CD14-positive monocyte (primary cell): ENCODE data around the gene SETD1A. TPM values are rescaled to one million over a fixed set of nuclear protein-coding genes. Genes with fewer than 3 reads are reported as not detected.
A peak's percentile ranks its signal among the peaks of the same experiment; 100 is the strongest.

Source experiments
- DNase-seq, 3 donors: peaks; one replicate each; pipeline ENCODE4 v3.0.0-alpha.2; 2011 to 2022
- H2AFZ ChIP-seq: 2 replicates; pipeline ENCODE4 v1.6.0; 2012; ENCODE audit warnings: mild to moderate bottlenecking, low read depth, low read length, inconsistent platforms; ENCODE audit not compliant: insufficient read depth, poor library complexity, severe bottlenecking
- H3K27ac ChIP-seq, 2 donors: 1 replicate in 1 of 2; 2 replicates in 1 of 2; pipeline ENCODE4 v1.5.1; 2012 to 2013; ENCODE audit warnings: low read length in 2 of 2, control low read depth in 1 of 2, inconsistent platforms in 1 of 2, low read depth in 1 of 2, mild to moderate bottlenecking in 1 of 2
- H3K27me3 ChIP-seq, 2 donors: one replicate each; pipeline versions ENCODE4 v1.6.0 to v1.6.1; 2011 to 2013; ENCODE audit warnings: low read length in 2 of 2; ENCODE audit not compliant: control insufficient read depth in 2 of 2, insufficient read depth in 2 of 2
- H3K36me3 ChIP-seq, 2 donors: replicated peaks in 1 of 2; 1 replicate in 1 of 2; 2 replicates in 1 of 2; pipeline versions ENCODE4 v1.5.1 to v1.6.1; 2012 to 2013; ENCODE audit warnings: low read length in 2 of 2, control low read depth in 1 of 2, inconsistent platforms in 1 of 2, mild to moderate bottlenecking in 1 of 2; ENCODE audit not compliant: insufficient read depth in 2 of 2, control insufficient read depth in 1 of 2
- H3K4me1 ChIP-seq, 2 donors: 1 replicate in 1 of 2; 2 replicates in 1 of 2; pipeline versions ENCODE4 v1.5.1 to v1.6.1; 2012 to 2013; ENCODE audit warnings: low read length in 2 of 2, control low read depth in 1 of 2, inconsistent platforms in 1 of 2, mild to moderate bottlenecking in 1 of 2, moderate library complexity in 1 of 2; ENCODE audit not compliant: insufficient read depth in 2 of 2, control insufficient read depth in 1 of 2
- H3K4me2 ChIP-seq: replicated peaks from 2 replicates; pipeline ENCODE3; 2012; ENCODE audit warnings: low read length, moderate library complexity, mild to moderate bottlenecking; ENCODE audit not compliant: poor library complexity, severe bottlenecking; ENCODE audit errors: extremely low read depth
- H3K4me3 ChIP-seq, 3 experiments: fragments of 200-600 bp in 1 of 3; sonication (generic) in 1 of 3; replicated peaks in 1 of 3; 1 replicate in 2 of 3; 2 replicates in 1 of 3; pipeline ENCODE4 v1.5.1; 2011 to 2013; ENCODE audit warnings: low read length in 3 of 3, mild to moderate bottlenecking in 3 of 3, control low read depth in 2 of 3, low read depth in 2 of 3, inconsistent platforms in 1 of 3, moderate library complexity in 1 of 3
- H3K79me2 ChIP-seq: 2 replicates; pipeline ENCODE4 v1.6.0; 2012; ENCODE audit warnings: mild to moderate bottlenecking, control low read depth, inconsistent platforms, low read length, moderate library complexity; ENCODE audit not compliant: insufficient read depth
- H3K9ac ChIP-seq: 2 replicates; pipeline ENCODE4 v1.6.0; 2017; ENCODE audit warnings: low read length, mild to moderate bottlenecking; ENCODE audit not compliant: insufficient read depth, poor library complexity, severe bottlenecking
- H3K9me3 ChIP-seq, 2 donors: replicated peaks in 1 of 2; 1 replicate in 1 of 2; 2 replicates in 1 of 2; pipeline versions ENCODE4 v1.5.1 to v1.6.1; 2012 to 2013; ENCODE audit warnings: low read length in 2 of 2, control low read depth in 1 of 2; ENCODE audit not compliant: control insufficient read depth in 1 of 2, insufficient read depth in 1 of 2
- H4K20me1 ChIP-seq: 2 replicates; pipeline ENCODE4 v1.6.0; 2012; ENCODE audit warnings: mild to moderate bottlenecking, low read length, control low read depth, moderate library complexity; ENCODE audit not compliant: insufficient read depth
- H3K27ac Mint-ChIP-seq, 7 donors: one replicate each; pipeline ENCODE4 v1.8.0; 2020; ENCODE audit warnings: mild to moderate bottlenecking in 7 of 7, mixed read lengths in 7 of 7, moderate library complexity in 6 of 7, inconsistent platforms in 2 of 7
- H3K27me3 Mint-ChIP-seq, 3 donors: one replicate each; pipeline ENCODE4 v1.8.0; 2021 to 2022; ENCODE audit warnings: low read depth in 3 of 3, mild to moderate bottlenecking in 3 of 3, mixed read lengths in 3 of 3, moderate library complexity in 3 of 3, inconsistent platforms in 1 of 3
- H3K36me3 Mint-ChIP-seq, 2 donors: one replicate each; pipeline ENCODE4 v1.8.0; 2020; ENCODE audit warnings: mixed read lengths in 2 of 2, inconsistent platforms in 1 of 2, mild to moderate bottlenecking in 1 of 2
- H3K4me1 Mint-ChIP-seq: one replicate; pipeline ENCODE4 v1.8.0; 2020; ENCODE audit warnings: mild to moderate bottlenecking, mixed read lengths
- H3K4me3 Mint-ChIP-seq, 2 donors: one replicate each; pipeline ENCODE4 v1.8.0; 2020; ENCODE audit warnings: mild to moderate bottlenecking in 2 of 2, mixed read lengths in 2 of 2, moderate library complexity in 1 of 2
- H3K9me3 Mint-ChIP-seq, 7 donors: one replicate each; pipeline ENCODE4 v1.8.0; 2020 to 2022; ENCODE audit warnings: mixed read lengths in 7 of 7, mild to moderate bottlenecking in 6 of 7, moderate library complexity in 6 of 7, inconsistent platforms in 2 of 7
- WGBS: methylation state at CpG from one replicate; pipeline ENCODE4 v1.1.5; 2013; ENCODE audit warnings: missing lambda C conversion rate; ENCODE audit not compliant: insufficient coverage; 5-methylcytosine and 5-hydroxymethylcytosine counted together
- intact Hi-C, 2 donors: fragments of 100-400 bp; cut with micrococcal nuclease; formaldehyde crosslinking; loops; one replicate each; pipeline versions ENCODE4 v1.15.0 to v1.15.1; 2023
- polyA plus RNA-seq, 3 donors: library from polyadenylated mRNA; depleted of rRNA in 1 of 3; unstranded in 2 of 3; stranded (reverse) in 1 of 3; fragments of 300-500 nt in 2 of 3; fragments of >200 nt in 1 of 3; fragmentation: Illumina TruSeq in 2 of 3; gene quantifications; 1 replicate in 2 of 3; 2 replicates in 1 of 3; pipeline ENCODE4 v1.2.3, GENCODE V29; 2012 to 2021
- TF ChIP-seq, protein P1 (sequence below): fragments of 200-600 bp; IDR thresholded peaks from one replicate; pipeline ENCODE4 v1.8.0; 2022; ENCODE audit warnings: antibody characterized with exemption, mild to moderate bottlenecking

SETD1A gene
- polyA plus RNA-seq, 3 donors, result 0.16 to 6.6 (median 1.3) TPM

DNA sequence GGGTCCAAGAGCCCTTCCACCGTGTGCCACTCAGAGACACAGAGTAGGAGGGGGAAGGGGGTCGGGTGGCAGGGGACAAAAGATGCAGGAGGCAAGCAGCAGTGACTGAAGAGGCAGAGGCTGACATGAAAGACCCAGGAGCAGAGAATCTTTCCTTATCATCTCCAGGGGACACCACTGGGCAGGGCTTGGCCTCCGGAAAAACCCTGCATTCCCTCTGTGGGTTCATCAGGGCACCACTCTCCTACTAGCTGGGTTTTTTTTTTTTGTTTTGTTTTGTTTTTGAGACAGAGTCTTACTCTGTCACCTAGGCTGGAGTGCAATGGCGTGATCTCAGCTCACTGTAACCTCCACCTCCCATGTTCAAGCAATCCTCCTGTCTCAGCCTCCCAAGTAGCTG, 73.7 kb downstream of the SETD1A start:
- Histone ChIP-seq H3K4me3 (no peak overlapping the region), H3K36me3 (peaks cover 5 to 7% of the 10 kb centered on the region in 2 donors), H3K4me1 (peaks cover 30 to 37% of the 10 kb centered on the region in 2 donors), H4K20me1 (peaks cover 19% of the 10 kb centered on the region), H3K27me3 (no peaks in the 10 kb centered on the region), H3K9me3 (no peaks in the 10 kb centered on the region), H2AFZ (no peak overlapping the region), H3K4me2 (no peak overlapping the region), H3K27ac (no peak overlapping the region), H3K9ac (no peak overlapping the region), H3K79me2 (peaks cover 27% of the 10 kb centered on the region)
- Mint-ChIP-seq H3K9me3 (peaks cover 0 to 2% (median 0%) of the 10 kb centered on the region in 7 donors), H3K4me1 (peaks cover 29% of the 10 kb centered on the region), H3K27me3 (peaks cover 0 to 3% (median 2%) of the 10 kb centered on the region in 3 donors), H3K27ac (peak overlapping the region in 6 of 7 donors; percentile 42 to 99 (median 98)), H3K36me3 (peaks cover 12 to 14% of the 10 kb centered on the region in 2 donors), H3K4me3 (peak overlapping the region in 1 of 2 donors; percentile 15)
- WGBS, result 83% methylated on average over 2 of the region's 4 CpGs
- no peak for DNase-seq
- TF ChIP-seq, protein P1, sequence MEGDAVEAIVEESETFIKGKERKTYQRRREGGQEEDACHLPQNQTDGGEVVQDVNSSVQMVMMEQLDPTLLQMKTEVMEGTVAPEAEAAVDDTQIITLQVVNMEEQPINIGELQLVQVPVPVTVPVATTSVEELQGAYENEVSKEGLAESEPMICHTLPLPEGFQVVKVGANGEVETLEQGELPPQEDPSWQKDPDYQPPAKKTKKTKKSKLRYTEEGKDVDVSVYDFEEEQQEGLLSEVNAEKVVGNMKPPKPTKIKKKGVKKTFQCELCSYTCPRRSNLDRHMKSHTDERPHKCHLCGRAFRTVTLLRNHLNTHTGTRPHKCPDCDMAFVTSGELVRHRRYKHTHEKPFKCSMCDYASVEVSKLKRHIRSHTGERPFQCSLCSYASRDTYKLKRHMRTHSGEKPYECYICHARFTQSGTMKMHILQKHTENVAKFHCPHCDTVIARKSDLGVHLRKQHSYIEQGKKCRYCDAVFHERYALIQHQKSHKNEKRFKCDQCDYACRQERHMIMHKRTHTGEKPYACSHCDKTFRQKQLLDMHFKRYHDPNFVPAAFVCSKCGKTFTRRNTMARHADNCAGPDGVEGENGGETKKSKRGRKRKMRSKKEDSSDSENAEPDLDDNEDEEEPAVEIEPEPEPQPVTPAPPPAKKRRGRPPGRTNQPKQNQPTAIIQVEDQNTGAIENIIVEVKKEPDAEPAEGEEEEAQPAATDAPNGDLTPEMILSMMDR, result no peak
- intact Hi-C loops, result loop anchor here (5.0 kb wide), 4 partner anchors 34 to 836 kb away; partner anchors contain the start of gene VKORC1 (in 1 of the 2)

DNA sequence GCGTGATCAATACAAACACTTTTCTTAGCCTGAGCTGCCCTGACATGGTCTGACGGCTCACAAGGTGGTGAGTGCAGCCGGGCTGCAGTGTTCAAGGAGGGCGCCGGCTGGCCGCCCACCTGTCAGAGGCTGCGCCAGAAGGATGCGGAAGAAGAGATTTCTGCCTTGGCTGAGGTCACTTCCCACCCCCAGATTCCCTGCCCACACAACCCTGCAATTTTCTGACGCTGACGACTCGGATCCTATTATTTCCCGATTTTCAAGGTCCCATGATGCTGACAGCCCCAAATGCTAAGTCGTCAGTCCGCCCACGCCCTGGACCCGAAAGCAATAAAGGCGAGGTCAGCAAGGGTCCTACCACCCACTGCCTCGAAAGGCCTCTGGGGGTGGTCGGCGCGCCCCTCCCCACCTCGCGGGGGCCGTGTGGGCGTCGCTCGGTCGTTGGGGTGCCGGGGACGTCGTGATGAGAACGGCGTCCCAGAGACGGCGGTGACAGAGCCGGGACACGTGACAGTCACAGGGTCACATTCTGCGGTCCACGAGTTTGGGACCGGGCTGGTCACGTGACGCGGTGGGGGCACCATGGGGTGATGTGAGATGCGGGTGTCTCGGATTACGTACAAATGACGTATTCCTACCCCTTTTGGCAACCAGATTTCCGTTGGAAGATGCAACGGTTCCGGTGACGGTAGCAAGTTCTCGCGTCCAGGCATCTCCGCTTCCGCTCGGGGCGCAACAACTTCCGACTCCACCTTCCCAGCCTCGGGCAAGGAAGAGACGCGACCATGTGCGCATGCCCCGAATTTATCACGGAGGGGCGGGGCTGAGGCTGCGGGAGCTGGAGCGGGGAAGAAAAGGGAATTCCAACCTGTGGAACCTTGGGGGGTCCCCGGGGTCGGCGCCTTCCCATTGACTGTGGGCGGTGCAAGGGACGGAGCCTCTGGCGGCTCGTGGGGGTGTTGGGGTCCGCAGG, 75.5 kb downstream of the SETD1A start, which contains the start of gene STX4:
Gene STX4, plus strand, starts transcription at position 823 of the 973 bp plus-strand sequence. CDS start 248 bp downstream, outside the sequence.
- Mint-ChIP-seq H3K9me3 (peaks cover 0 to 2% (median 0%) of the 10 kb centered on the region in 7 donors), H3K27ac (peak within 1 kb of the TSS; percentile 97 to 99 (median 99)), H3K4me1 (peaks cover 34% of the 10 kb centered on the region), H3K36me3 (peaks cover 17 to 19% of the 10 kb centered on the region in 2 donors), H3K27me3 (peaks cover 0 to 3% (median 2%) of the 10 kb centered on the region in 3 donors), H3K4me3 (peak within 1 kb of the TSS; percentile 94 to 95)
- H2AFZ ChIP-seq, result peak within 1 kb of the TSS; percentile 73
- peak; percentile 100 for DNase-seq
- H4K20me1 ChIP-seq, result peaks cover 22% of the 10 kb centered on the region
- peak within 1 kb of the TSS; percentile 92 for H3K9ac ChIP-seq
- TF ChIP-seq, protein P1, result no peak
- peak within 1 kb of the TSS; percentile 85 for H3K4me2 ChIP-seq
- peaks cover 9 to 12% of the 10 kb centered on the region in 2 donors for H3K36me3 ChIP-seq
- intact Hi-C loops, result loop anchor here (1.0 to 5.0 kb wide), 5 partner anchors 36 to 834 kb away; partner anchors contain the start of genes VKORC1 (in 1 of the 2), ZNF646 (in 1 of the 2) and ZNF668 (in 1 of the 2)
- H3K4me1 ChIP-seq, result peaks cover 38 to 45% of the 10 kb centered on the region in 2 donors
- H3K27ac ChIP-seq, result peak within 1 kb of the TSS; percentile 97 to 100
- peak within 1 kb of the TSS; percentile 52 to 96 (median 70) for H3K4me3 ChIP-seq
- H3K9me3 ChIP-seq, result no peaks in the 10 kb centered on the region
- no peaks in the 10 kb centered on the region for H3K27me3 ChIP-seq
- H3K79me2 ChIP-seq, result peaks cover 27% of the 10 kb centered on the region
- under 1% methylated on average over 64 of the region's 75 CpGs for WGBS
